DND-41 (cell line): ENCODE data around the gene VPS37C.

Source experiments
- ATAC-seq: fragments of 200-7000 bp; cut with Tn5 transposase; 3 replicates; pipeline ENCODE4 v1.9.1; 2021; ENCODE audit warnings: low read depth; ENCODE audit not compliant: insufficient read depth
- DNase-seq: peaks from one replicate; pipeline ENCODE4 v3.0.0-alpha.2; 2020
- H2AFZ ChIP-seq: 2 replicates; pipeline ENCODE4 v1.6.0; 2012; ENCODE audit warnings: low read depth, low read length
- H3K27ac ChIP-seq: 2 replicates; pipeline ENCODE4 v1.5.1; 2012; ENCODE audit warnings: low read length, inconsistent platforms
- H3K27me3 ChIP-seq: fragments of 200-600 bp; sonication (generic); 2 replicates; pipeline ENCODE4 v1.6.0; 2012; ENCODE audit warnings: low read length, mild to moderate bottlenecking, inconsistent platforms; ENCODE audit not compliant: insufficient read depth, poor library complexity
- H3K36me3 ChIP-seq: 2 replicates; pipeline ENCODE4 v1.5.1; 2012; ENCODE audit warnings: low read length, inconsistent platforms; ENCODE audit not compliant: insufficient read depth
- H3K4me1 ChIP-seq: 2 replicates; pipeline ENCODE4 v1.5.1; 2012; ENCODE audit warnings: mild to moderate bottlenecking, low read length; ENCODE audit not compliant: insufficient read depth
- H3K4me2 ChIP-seq: 2 replicates; pipeline ENCODE4 v1.6.0; 2012; ENCODE audit warnings: mild to moderate bottlenecking, moderate library complexity, low read length, inconsistent platforms; ENCODE audit not compliant: insufficient read depth
- H3K4me3 ChIP-seq, 2 experiments: fragments of 200-600 bp in 1 of 2; shearing (Covaris generic) in 1 of 2; 2 replicates each; pipeline ENCODE4 v1.5.1; 2012 to 2016; ENCODE audit warnings: inconsistent platforms in 2 of 2, low read length in 2 of 2, mild to moderate bottlenecking in 2 of 2, low read depth in 1 of 2, moderate library complexity in 1 of 2
- H3K79me2 ChIP-seq: 2 replicates; pipeline ENCODE4 v1.6.0; 2012; ENCODE audit warnings: low read length, inconsistent platforms; ENCODE audit not compliant: insufficient read depth
- H3K9ac ChIP-seq: 2 replicates; pipeline ENCODE4 v1.6.0; 2012; ENCODE audit warnings: low read depth, mild to moderate bottlenecking, inconsistent platforms, low read length, moderate library complexity
- H3K9me3 ChIP-seq: 2 replicates; pipeline ENCODE4 v1.5.1; 2012; ENCODE audit warnings: low read length, moderate library complexity, mild to moderate bottlenecking, inconsistent platforms; ENCODE audit not compliant: insufficient read depth, severe bottlenecking
- H4K20me1 ChIP-seq: 2 replicates; pipeline ENCODE4 v1.6.0; 2012; ENCODE audit warnings: low read length; ENCODE audit not compliant: insufficient read depth
- CTCF ChIP-seq: IDR thresholded peaks from 2 replicates; pipeline ENCODE4 v1.5.1; 2012; ENCODE audit warnings: borderline replicate concordance, low read length, moderate library complexity, mild to moderate bottlenecking; ENCODE audit not compliant: poor library complexity, severe bottlenecking; ENCODE audit errors: extremely low read depth
- EZH2 ChIP-seq: IDR thresholded peaks from 3 replicates; pipeline ENCODE4 v1.6.1; 2012; ENCODE audit warnings: borderline replicate concordance, low read depth, mild to moderate bottlenecking, moderate library complexity, low read length, inconsistent platforms; ENCODE audit not compliant: severe bottlenecking

VPS37C gene

GRCh38 chr11:61201476-61201875 is 40.2 kb upstream of the VPS37C start:
- H2AFZ ChIP-seq = no peak overlapping the region

GRCh38 chr11:61198948-61199523 is 37.8 kb upstream of the VPS37C start:
- no peak overlapping the region for H2AFZ ChIP-seq
- no peak overlapping the region for H3K4me3 ChIP-seq
- H4K20me1 ChIP-seq = no peaks in the 10 kb centered on the region
- H3K27ac ChIP-seq = no peak overlapping the region
- H3K4me1 ChIP-seq = no peaks in the 10 kb centered on the region
- no peaks in the 10 kb centered on the region for H3K36me3 ChIP-seq
- no peak overlapping the region for H3K9ac ChIP-seq
- H3K79me2 ChIP-seq = no peaks in the 10 kb centered on the region
- peaks cover 9% of the 10 kb centered on the region for H3K27me3 ChIP-seq
- H3K4me2 ChIP-seq = no peak overlapping the region
- TF ChIP-seq EZH2 = no peak
- TF ChIP-seq CTCF = no peak
- DNase-seq (no peak), ATAC-seq (no peak)
- H3K9me3 ChIP-seq = no peaks in the 10 kb centered on the region

More at GRCh38 chr11:61201476-61201875, 40.2 kb upstream of the VPS37C start:
- no peak overlapping the region for H3K4me2 ChIP-seq
- H3K79me2 ChIP-seq = no peaks in the 10 kb centered on the region
- H3K27me3 ChIP-seq = peaks cover 3% of the 10 kb centered on the region
- H3K9me3 ChIP-seq = no peaks in the 10 kb centered on the region
- DNase-seq = no peak
- H3K4me1 ChIP-seq = no peaks in the 10 kb centered on the region
- TF ChIP-seq EZH2 (no peak), CTCF (no peak)
- H3K4me3 ChIP-seq = no peak overlapping the region
- no peak for ATAC-seq
- H3K36me3 ChIP-seq = no peaks in the 10 kb centered on the region
- H4K20me1 ChIP-seq = no peaks in the 10 kb centered on the region
- no peak overlapping the region for H3K27ac ChIP-seq
- H3K9ac ChIP-seq = no peak overlapping the region

GRCh38 chr11:61198361-61198760 is 37.1 kb upstream of the VPS37C start:
- Histone ChIP-seq H3K4me1 (no peaks in the 10 kb centered on the region), H3K27me3 (peaks cover 12% of the 10 kb centered on the region), H3K27ac (no peak overlapping the region), H3K9me3 (no peaks in the 10 kb centered on the region), H3K36me3 (no peaks in the 10 kb centered on the region), H3K79me2 (no peaks in the 10 kb centered on the region), H3K9ac (no peak overlapping the region), H3K4me2 (no peak overlapping the region), H4K20me1 (no peaks in the 10 kb centered on the region), H3K4me3 (no peak overlapping the region), H2AFZ (no peak overlapping the region)
- no peak for TF ChIP-seq CTCF
- no peak for DNase-seq
- no peak for ATAC-seq

GRCh38 chr11:61195719-61196118 is 34.5 kb upstream of the VPS37C start:
- TF ChIP-seq EZH2 (no peak), CTCF (no peak)
- Histone ChIP-seq H3K79me2 (no peaks in the 10 kb centered on the region), H3K36me3 (no peaks in the 10 kb centered on the region), H3K27ac (no peak overlapping the region), H3K9ac (no peak overlapping the region), H3K4me3 (no peak overlapping the region), H3K9me3 (no peaks in the 10 kb centered on the region), H4K20me1 (no peaks in the 10 kb centered on the region), H3K27me3 (peaks cover 12% of the 10 kb centered on the region), H2AFZ (no peak overlapping the region), H3K4me2 (no peak overlapping the region), H3K4me1 (no peaks in the 10 kb centered on the region)
- DNase-seq (no peak), ATAC-seq (no peak)
